ENCODE results near the gene HOXB2. TPM values are rescaled to one million over a fixed set of nuclear protein-coding genes. Genes with fewer than 3 reads are reported as not detected.

HOXB2 gene
- polyA plus RNA-seq, 1 donor from 2014 or later, result not detected

GRCh38 chr17:48577330-48577945 lies 32.5 kb upstream of the HOXB2 start:
- Histone ChIP-seq H3K4me2 (ENCODE audit: low read length) (no peak overlapping the region), H3K79me2 (replicated peaks; ENCODE audit: insufficient read depth, low read length) (no peaks in the 10 kb centered on the region)

More at GRCh38 chr17:48577330-48577945, 32.5 kb upstream of the HOXB2 start:
- Histone ChIP-seq H3F3A (ENCODE audit: insufficient read depth, low read length, poor library complexity, severe bottlenecking) (no peaks in the 10 kb centered on the region), H3K27ac (ENCODE audit: low read length) (no peak overlapping the region), H3K9me2 (ENCODE audit: insufficient read depth, low read length) (no peaks in the 10 kb centered on the region), H4K20me1 (ENCODE audit: insufficient read depth) (no peaks in the 10 kb centered on the region), H3K9ac (ENCODE audit: low read length) (no peak overlapping the region), H2AFZ (ENCODE audit: low read depth, low read length) (no peak overlapping the region), H3K4me3 (ENCODE audit: low read length) (no peak overlapping the region), H3K9me3 (ENCODE audit: low read length) (no peaks in the 10 kb centered on the region), H3K36me3 (ENCODE audit: insufficient read depth, low read length) (no peaks in the 10 kb centered on the region), H3K27me3 (ENCODE audit: insufficient read depth, low read depth, low read length) (peaks cover 98% of the 10 kb centered on the region)
- no peak for TF ChIP-seq EP300 (conservative IDR thresholded peaks at IDR 0.05; ENCODE audit: poor library complexity, severe bottlenecking)
- TF ChIP-seq MXI1 (conservative IDR thresholded peaks at IDR 0.05; ENCODE audit: poor library complexity, severe bottlenecking), result no peak
- TF ChIP-seq POLR2AphosphoS5 (IDR thresholded peaks at IDR 0.05), result no peak
- TF ChIP-seq RAD21 (conservative IDR thresholded peaks at IDR 0.05), result no peak
- no peak for TF ChIP-seq CTCF (IDR thresholded peaks at IDR 0.05; ENCODE audit: poor library complexity, severe bottlenecking)
- no peak for TF ChIP-seq TAF1 (IDR thresholded peaks at IDR 0.05; ENCODE audit: low read depth)
- no peak for TF ChIP-seq EZH2 (IDR thresholded peaks at IDR 0.05; ENCODE audit: borderline replicate concordance, insufficient read depth, low read length, poor library complexity, severe bottlenecking)
- TF ChIP-seq SMC3 (conservative IDR thresholded peaks at IDR 0.05; ENCODE audit: poor library complexity), result no peak
- TF ChIP-seq REST (IDR thresholded peaks at IDR 0.05; ENCODE audit: borderline replicate concordance), result no peak
